Right atrium auricular region (tissue), 2 donors: ENCODE data around the gene AHCYL2. TPM values are rescaled to one million over a fixed set of nuclear protein-coding genes. Genes with fewer than 3 reads are reported as not detected.
"Not testable (repeated sequence)": the region's sequence is repeated elsewhere in the genome, so short reads cannot be mapped to it uniquely, and the experiment has no call there.

Experiments
- DNase-seq: peaks from one replicate; pipeline ENCODE4 v3.0.0-alpha.2; 2019; ENCODE audit warnings: low spot score
- H3K27ac ChIP-seq, 2 donors: fragments of 200-600 bp; sonication (generic); 1 replicate in 1 of 2; 2 replicates in 1 of 2; pipeline ENCODE4 v1.5.1; 2016 to 2019
- H3K27me3 ChIP-seq, 2 donors: fragments of 200-600 bp; sonication (generic); one replicate each; pipeline versions ENCODE4 v1.5.1 to v1.6.0; 2017 to 2019
- H3K36me3 ChIP-seq: fragments of 200-600 bp; sonication (generic); one replicate; pipeline ENCODE4 v1.5.1; 2016
- H3K4me1 ChIP-seq, 2 donors: fragments of 200-600 bp; sonication (generic); one replicate each; pipeline versions ENCODE4 v1.5.1 to v1.6.0; 2017 to 2019
- H3K4me3 ChIP-seq, 2 donors: fragments of 200-600 bp; sonication (generic); 1 replicate in 1 of 2; 2 replicates in 1 of 2; pipeline ENCODE4 v1.5.1; 2017 to 2019; ENCODE audit warnings: mild to moderate bottlenecking in 1 of 2, moderate library complexity in 1 of 2
- H3K9me3 ChIP-seq, 2 donors: fragments of 200-600 bp; sonication (generic); one replicate each; pipeline ENCODE4 v1.5.1; 2019
- total RNA-seq, 2 donors: library from RNA; depleted of rRNA; stranded (reverse); fragments of >200 nt; gene quantifications; one replicate each; pipeline ENCODE4 v1.1.0, GENCODE V29; 2016
- TF ChIP-seq, protein P1 (sequence below), 2 donors: fragments of 200-600 bp; sonication (generic); IDR thresholded peaks; one replicate each; pipeline ENCODE4 v1.5.1; 2019; ENCODE audit warnings: antibody characterized with exemption in 2 of 2

Gene AHCYL2
- total RNA-seq, 2 donors from 2014 or later, result 5.6 to 6.5 TPM

DNA sequence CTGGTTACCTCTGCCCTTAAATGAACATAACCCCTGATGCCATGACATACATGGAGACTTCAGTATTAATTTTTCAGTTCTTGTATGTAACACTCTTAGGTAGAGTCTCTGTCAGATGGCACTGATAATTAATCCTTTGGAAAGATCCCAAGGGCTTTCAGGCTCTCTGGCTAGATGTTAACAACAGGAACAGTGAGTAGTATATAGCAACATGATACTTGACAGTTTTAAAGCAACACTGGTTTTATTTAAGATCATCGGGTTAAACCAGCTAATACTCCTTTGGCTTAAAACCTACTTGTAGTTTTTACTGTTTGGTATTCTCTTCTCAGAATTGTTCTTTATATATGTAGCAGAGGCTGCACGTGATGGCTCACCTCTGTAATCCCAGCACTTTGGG, 27.3 kb downstream of the AHCYL2 start:
- TF ChIP-seq, protein P1, sequence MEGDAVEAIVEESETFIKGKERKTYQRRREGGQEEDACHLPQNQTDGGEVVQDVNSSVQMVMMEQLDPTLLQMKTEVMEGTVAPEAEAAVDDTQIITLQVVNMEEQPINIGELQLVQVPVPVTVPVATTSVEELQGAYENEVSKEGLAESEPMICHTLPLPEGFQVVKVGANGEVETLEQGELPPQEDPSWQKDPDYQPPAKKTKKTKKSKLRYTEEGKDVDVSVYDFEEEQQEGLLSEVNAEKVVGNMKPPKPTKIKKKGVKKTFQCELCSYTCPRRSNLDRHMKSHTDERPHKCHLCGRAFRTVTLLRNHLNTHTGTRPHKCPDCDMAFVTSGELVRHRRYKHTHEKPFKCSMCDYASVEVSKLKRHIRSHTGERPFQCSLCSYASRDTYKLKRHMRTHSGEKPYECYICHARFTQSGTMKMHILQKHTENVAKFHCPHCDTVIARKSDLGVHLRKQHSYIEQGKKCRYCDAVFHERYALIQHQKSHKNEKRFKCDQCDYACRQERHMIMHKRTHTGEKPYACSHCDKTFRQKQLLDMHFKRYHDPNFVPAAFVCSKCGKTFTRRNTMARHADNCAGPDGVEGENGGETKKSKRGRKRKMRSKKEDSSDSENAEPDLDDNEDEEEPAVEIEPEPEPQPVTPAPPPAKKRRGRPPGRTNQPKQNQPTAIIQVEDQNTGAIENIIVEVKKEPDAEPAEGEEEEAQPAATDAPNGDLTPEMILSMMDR (IDR thresholded peaks at IDR 0.05), result no peak
- H3K9me3 ChIP-seq, result no peaks in the 10 kb centered on the region
- no peaks in the 10 kb centered on the region for H3K27me3 ChIP-seq
- DNase-seq, result no peak
- H3K27ac ChIP-seq, result no peak overlapping the region
- no peak overlapping the region for H3K4me3 ChIP-seq
- H3K4me1 ChIP-seq, result no peaks in the 10 kb centered on the region
- no peaks in the 10 kb centered on the region for H3K36me3 ChIP-seq

DNA sequence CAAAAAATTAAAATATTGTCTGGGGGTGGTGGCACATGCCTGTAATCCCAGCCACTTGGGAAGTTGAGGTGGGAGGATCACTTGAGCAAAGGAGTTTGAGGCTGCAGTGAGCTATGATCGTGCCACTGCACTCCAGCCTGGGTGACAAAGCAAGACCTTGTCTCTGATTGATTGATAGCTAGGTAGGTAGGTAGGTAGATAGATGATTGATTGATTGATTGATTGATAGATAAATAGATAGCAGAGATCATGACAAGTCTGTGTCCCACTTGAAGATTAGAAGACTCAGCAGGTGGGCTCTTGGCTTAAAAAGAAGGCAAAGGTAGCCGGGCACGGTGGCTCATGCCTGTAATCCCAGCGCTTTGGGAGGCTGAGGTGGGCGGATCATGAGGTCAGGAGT, 27.8 kb downstream of the AHCYL2 start:
- not testable (repeated sequence) for H3K4me1 ChIP-seq, H3K27ac ChIP-seq, H3K27me3 ChIP-seq, H3K9me3 ChIP-seq, H3K4me3 ChIP-seq, DNase-seq, H3K36me3 ChIP-seq

GRCh38 chr7:129255800-129256199, 31.0 kb downstream of the AHCYL2 start:
- Histone ChIP-seq H3K4me1 (no peaks in the 10 kb centered on the region), H3K27me3 (no peaks in the 10 kb centered on the region), H3K9me3 (no peaks in the 10 kb centered on the region), H3K27ac (no peak overlapping the region), H3K4me3 (no peak overlapping the region), H3K36me3 (no peaks in the 10 kb centered on the region)
- TF ChIP-seq, protein P1 (IDR thresholded peaks at IDR 0.05), result no peak
- DNase-seq, result no peak

DNA sequence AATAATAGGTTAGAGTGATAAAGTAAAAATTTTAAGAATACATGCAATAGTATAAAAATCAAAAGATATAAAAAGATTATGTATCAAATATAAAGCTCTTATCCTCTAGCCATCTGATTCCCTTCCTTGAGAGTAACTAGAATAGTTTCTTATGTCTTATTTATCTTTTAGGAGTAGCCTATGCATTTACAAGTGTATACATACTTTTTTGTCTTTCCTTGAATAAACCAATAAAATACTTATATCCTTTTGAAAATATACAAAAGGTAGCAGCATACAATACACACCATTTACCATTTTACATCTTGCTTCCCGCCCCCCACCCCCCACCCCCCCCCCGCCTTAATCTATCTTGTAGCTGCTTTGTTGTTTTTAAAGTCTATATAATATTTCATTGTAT, 31.4 kb downstream of the AHCYL2 start:
- DNase-seq, result no peak
- Histone ChIP-seq H3K9me3 (no peaks in the 10 kb centered on the region), H3K27me3 (no peaks in the 10 kb centered on the region), H3K4me1 (no peaks in the 10 kb centered on the region), H3K4me3 (no peak overlapping the region), H3K36me3 (no peaks in the 10 kb centered on the region), H3K27ac (no peak overlapping the region)
- TF ChIP-seq, protein P1 (IDR thresholded peaks at IDR 0.05), result no peak

GRCh38 chr7:129257168-129257567, 32.3 kb downstream of the AHCYL2 start:
- no peak overlapping the region for H3K4me3 ChIP-seq
- no peaks in the 10 kb centered on the region for H3K4me1 ChIP-seq
- no peaks in the 10 kb centered on the region for H3K36me3 ChIP-seq
- no peaks in the 10 kb centered on the region for H3K9me3 ChIP-seq
- no peak for DNase-seq
- TF ChIP-seq, protein P1 (IDR thresholded peaks at IDR 0.05), result no peak
- no peak overlapping the region for H3K27ac ChIP-seq
- H3K27me3 ChIP-seq, result no peaks in the 10 kb centered on the region

GRCh38 chr7:129258649-129259389, 34.0 kb downstream of the AHCYL2 start:
- Histone ChIP-seq H3K4me3 (no peak overlapping the region), H3K9me3 (no peaks in the 10 kb centered on the region), H3K4me1 (no peaks in the 10 kb centered on the region), H3K36me3 (no peaks in the 10 kb centered on the region), H3K27ac (no peak overlapping the region), H3K27me3 (no peaks in the 10 kb centered on the region)
- no peak for DNase-seq
- TF ChIP-seq, protein P1 (IDR thresholded peaks at IDR 0.05), result no peak
